ENCODE data around the gene GPC6. TPM values are rescaled to one million over a fixed set of nuclear protein-coding genes. Genes with fewer than 3 reads are reported as not detected.

The GPC6 gene
- total RNA-seq, 1 experiment from 2014 or later = 0.22 TPM

DNA sequence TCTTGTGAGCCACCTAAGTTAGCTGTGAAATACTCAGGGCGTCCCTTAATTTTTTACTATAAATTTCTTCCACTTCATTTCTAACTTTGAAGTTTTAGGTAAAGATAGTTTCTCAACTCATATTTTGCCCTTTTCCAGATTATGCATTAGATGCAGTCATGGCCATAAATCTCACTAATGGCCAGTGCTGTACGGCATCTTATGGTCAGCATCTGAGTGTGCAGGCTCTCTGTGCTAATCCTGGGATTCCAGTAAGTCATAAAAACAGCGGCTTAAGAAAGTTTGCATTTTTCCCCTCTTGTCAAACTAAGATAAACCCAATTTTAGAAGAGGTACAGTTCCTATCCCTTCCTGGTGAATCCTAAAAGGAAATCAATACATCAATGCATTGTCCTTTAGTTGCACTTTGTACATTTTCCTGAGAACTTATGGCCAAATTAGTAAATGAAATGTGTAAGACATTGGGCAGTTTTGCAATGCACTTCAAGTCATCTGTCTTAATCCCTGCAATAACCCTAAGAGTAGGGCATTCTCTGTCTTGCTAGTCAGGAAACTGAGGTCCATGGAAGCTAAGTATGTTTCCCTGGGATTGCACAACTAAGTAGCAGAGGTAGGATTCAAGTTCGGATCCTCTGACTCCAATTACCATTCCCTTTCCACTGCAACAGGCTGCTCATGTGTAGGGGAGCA is 1106.7 kb downstream of the GPC6 start:
- POLR2A ChIA-PET = no interaction called here
- Histone ChIP-seq H3K4me2 (ENCODE audit: low read length) (no peak overlapping the region), H3K9me2 (ENCODE audit: insufficient read depth) (no peaks in the 10 kb centered on the region), H3K4me3 (replicated peaks in 1 of 2; ENCODE audit: low read depth in 1 of 2, low read length in 2 of 2) (no peak overlapping the region), H3K4me1 (ENCODE audit: control insufficient read depth in 1 of 2, insufficient read depth in 2 of 2, low read length in 2 of 2) (no peaks in the 10 kb centered on the region), H3K27me3 (ENCODE audit: insufficient read depth, low read length) (no peaks in the 10 kb centered on the region), H3K27ac (ENCODE audit: low read depth, low read length) (no peak overlapping the region), H2AFZ (ENCODE audit: low read depth, low read length, poor library complexity, severe bottlenecking) (no peak overlapping the region), H4K20me1 (ENCODE audit: insufficient read depth) (no peaks in the 10 kb centered on the region), H3K9ac (ENCODE audit: low read length) (no peak overlapping the region), H3K9me3 (ENCODE audit: control insufficient read depth in 1 of 2, insufficient read depth in 1 of 2, low read depth in 1 of 2, low read length in 2 of 2) (no peaks in the 10 kb centered on the region), H3K36me3 (ENCODE audit: control insufficient read depth in 1 of 2, insufficient read depth in 2 of 2, low read length in 2 of 2) (no peaks in the 10 kb centered on the region), H3K79me2 (ENCODE audit: insufficient read depth, low read length) (no peaks in the 10 kb centered on the region)
- RAD21 ChIA-PET (ENCODE audit: low non-redundant PET in 1 of 2, low total read pairs in 2 of 2, uncharacterized antibody in 2 of 2, unreplicated experiment in 2 of 2) = no interaction called here
- DNase-seq (ENCODE audit: low read depth, low spot score) (no peak), ATAC-seq (no peak)
- CTCF ChIA-PET = no interaction called here
- no TSS peak for BruUV-seq (replicated peaks)
- TF ChIP-seq TCF7L2 (IDR thresholded peaks at IDR 0.05; ENCODE audit: borderline replicate concordance, extremely low read depth, insufficient read depth, insufficient read length) (no peak), ELF1 (IDR thresholded peaks at IDR 0.05; ENCODE audit: borderline replicate concordance, low read depth) (no peak)
- intact Hi-C loops (cut with micrococcal nuclease) = no loop called here

DNA sequence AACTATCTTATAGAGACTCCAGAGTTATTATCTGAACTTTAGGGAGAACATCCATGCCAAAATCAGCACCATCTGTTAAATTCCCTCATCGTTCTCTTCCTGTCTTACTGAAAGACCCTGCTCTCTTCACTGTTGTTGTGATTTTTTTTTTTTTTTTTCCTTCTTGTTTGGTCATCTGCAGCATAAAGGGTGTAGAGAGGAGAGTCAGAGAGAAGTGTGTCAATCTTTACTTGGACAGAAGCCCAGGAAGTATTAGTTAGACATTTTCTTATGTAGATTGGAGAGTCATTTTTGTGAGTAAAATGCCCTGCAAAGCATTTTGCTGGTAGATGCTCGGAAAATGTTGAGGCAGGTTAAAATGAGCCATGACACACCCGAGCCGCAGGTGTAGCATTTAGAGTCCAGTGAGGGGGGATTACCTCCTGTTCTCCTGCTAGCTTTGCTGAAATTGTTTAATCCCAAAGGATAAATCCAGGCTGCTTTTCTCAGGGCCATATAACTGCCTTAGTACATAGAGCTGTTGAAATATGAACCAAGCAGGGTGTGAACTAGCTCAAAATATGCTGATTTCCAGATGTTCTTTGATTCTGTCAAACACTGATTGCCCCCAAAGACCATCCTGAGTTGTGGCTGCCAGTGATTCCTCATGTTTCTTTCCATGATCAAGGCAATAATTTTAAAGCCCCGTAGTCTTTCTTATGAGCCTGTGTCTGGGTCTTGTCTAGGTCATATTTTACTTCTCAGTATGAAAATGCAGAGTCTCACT is 1109.3 kb downstream of the GPC6 start:
- ChIA-PET POLR2A (no interaction called here), CTCF (no interaction called here), RAD21 (ENCODE audit: low non-redundant PET in 1 of 2, low total read pairs in 2 of 2, uncharacterized antibody in 2 of 2, unreplicated experiment in 2 of 2) (no interaction called here)
- no peak overlapping the region for H3K9ac ChIP-seq (ENCODE audit: low read length)
- TF ChIP-seq SIN3A (IDR thresholded peaks at IDR 0.05; ENCODE audit: low read depth) (no peak), EZH2 (IDR thresholded peaks at IDR 0.05) (no peak), SRF (IDR thresholded peaks at IDR 0.05; ENCODE audit: low read depth) (no peak), EGR1 (IDR thresholded peaks at IDR 0.05; ENCODE audit: low read depth) (no peak), FOSL1 (IDR thresholded peaks at IDR 0.05; ENCODE audit: low read depth) (no peak)
- H3K79me2 ChIP-seq (ENCODE audit: insufficient read depth, low read length) = no peaks in the 10 kb centered on the region
- no TSS peak for BruUV-seq (replicated peaks)
- no peaks in the 10 kb centered on the region for H3K27me3 ChIP-seq (ENCODE audit: insufficient read depth, low read length)
- ATAC-seq (no peak), DNase-seq (ENCODE audit: low read depth, low spot score) (no peak)
- H3K27ac ChIP-seq (ENCODE audit: low read depth, low read length) = no peak overlapping the region
- no peak overlapping the region for H2AFZ ChIP-seq (ENCODE audit: low read depth, low read length, poor library complexity, severe bottlenecking)
- no peak overlapping the region for H3K4me3 ChIP-seq (replicated peaks in 1 of 2; ENCODE audit: low read depth in 1 of 2, low read length in 2 of 2)
- no peaks in the 10 kb centered on the region for H3K4me1 ChIP-seq (ENCODE audit: control insufficient read depth in 1 of 2, insufficient read depth in 2 of 2, low read length in 2 of 2)
- no peaks in the 10 kb centered on the region for H3K36me3 ChIP-seq (ENCODE audit: control insufficient read depth in 1 of 2, insufficient read depth in 2 of 2, low read length in 2 of 2)
- no peak overlapping the region for H3K4me2 ChIP-seq (ENCODE audit: low read length)
- no peaks in the 10 kb centered on the region; a peak in 1 of 4 replicates for H3K9me3 ChIP-seq (ENCODE audit: control insufficient read depth in 1 of 2, insufficient read depth in 1 of 2, low read depth in 1 of 2, low read length in 2 of 2)
- no peaks in the 10 kb centered on the region for H4K20me1 ChIP-seq (ENCODE audit: insufficient read depth)
- no peaks in the 10 kb centered on the region for H3K9me2 ChIP-seq (ENCODE audit: insufficient read depth)
- intact Hi-C loops (cut with micrococcal nuclease) = no loop called here
